ENCODE results near the gene SCAMP4. TPM values are rescaled to one million over a fixed set of nuclear protein-coding genes. Genes with fewer than 3 reads are reported as not detected.
A peak's percentile ranks its signal among the peaks of the same experiment; 100 is the strongest.
"Not testable (repeated sequence)": the region's sequence is repeated elsewhere in the genome, so short reads cannot be mapped to it uniquely, and the experiment has no call there.

Gene SCAMP4
- polyA plus RNA-seq, 2 of the 4 experiments (the other 2 are of a cell fraction): 7.6 to 63.0 TPM

GRCh38 chr19:1885398-1886119 is 19.6 kb upstream of the SCAMP4 start, which contains the start of gene ABHD17A:
TSS of gene ABHD17A (minus strand) at chr19:1885496. CDS start at chr19:1881566, 3,930 bp downstream.
- not testable (repeated sequence) for FAIRE-seq, H3K4me1 ChIP-seq, H3K9me3 ChIP-seq
- WGBS (ENCODE audit: missing lambda C conversion rate): 33% methylated on average over 23 of the region's 46 CpGs
- Histone ChIP-seq H3K27ac (peak within 1 kb of the TSS; percentile 79 to 98), H3K4me2 (peak within 1 kb of the TSS; percentile 95), H3K4me3 (peak within 1 kb of the TSS; percentile 89)
- TF ChIP-seq MAX (IDR thresholded peaks at IDR 0.05) (peak; percentile 50; the same call in 1 of the 2 replicates), BCL3 (IDR thresholded peaks at IDR 0.05) (0 out of 3 replicates have a peak, but pooled peaks have one; percentile 6), MAZ (IDR thresholded peaks at IDR 0.05; ENCODE audit: borderline replicate concordance, low read depth, low read length) (peak; percentile 70; the same call in 1 of the 2 replicates)
- CTCF ChIA-PET: interaction anchor here (1.1 to 1.6 kb wide), 2 partner anchors 12 to 21 kb away, joined by 4 to 8 read pairs; no protein-coding TSS in a partner anchor
- DNase-seq (ENCODE audit: low read depth in 1 of 2, low spot score in 1 of 2): peak; percentile 62 to 88
- ATAC-seq: peak; percentile 90 to 94
- POLR2A ChIA-PET: interaction anchor here (0.5 to 1.6 kb wide), 5 partner anchors 9 to 1065 kb away, joined by 3 to 10 read pairs (median 4); partner anchors contain the start of gene GADD45B

DNA sequence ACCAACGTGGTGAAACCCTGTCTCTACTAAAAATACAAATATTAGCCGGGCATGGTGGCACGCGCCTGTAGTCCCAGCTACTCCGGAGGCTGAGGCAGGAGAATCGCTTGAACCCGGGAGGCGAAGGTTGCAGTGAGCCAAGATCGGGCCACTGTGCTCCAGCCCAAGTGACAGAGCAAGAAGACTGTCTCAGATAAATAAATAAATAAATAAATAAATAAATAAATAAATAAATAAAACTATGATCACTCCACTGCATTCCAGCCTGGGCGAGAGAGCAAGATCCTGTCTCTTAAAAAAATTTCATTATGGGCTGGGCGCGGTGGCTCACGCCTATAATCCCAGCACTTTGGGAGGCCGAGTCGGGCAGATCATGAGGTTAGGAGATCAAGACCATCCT is 18.8 kb upstream of the SCAMP4 start:
- 90% methylated on average over 15 of the region's 15 CpGs for WGBS (ENCODE audit: missing lambda C conversion rate)
- H3K27ac ChIP-seq; H3K4me2 ChIP-seq; ATAC-seq; DNase-seq (ENCODE audit: low read depth in 1 of 2, low spot score in 1 of 2); H3K9me3 ChIP-seq; H3K4me1 ChIP-seq; H3K4me3 ChIP-seq; FAIRE-seq: not testable (repeated sequence)
- ChIA-PET POLR2A (interaction anchor here (1.6 kb wide), 1 partner anchor 11 kb away, joined by 4 read pairs; no protein-coding TSS in a partner anchor), CTCF (interaction anchor here (1.6 kb wide), 1 partner anchor 11 kb away, joined by 8 read pairs; no protein-coding TSS in a partner anchor)
- peak; percentile 76 for TF ChIP-seq ZC3H11A (IDR thresholded peaks at IDR 0.05)

DNA sequence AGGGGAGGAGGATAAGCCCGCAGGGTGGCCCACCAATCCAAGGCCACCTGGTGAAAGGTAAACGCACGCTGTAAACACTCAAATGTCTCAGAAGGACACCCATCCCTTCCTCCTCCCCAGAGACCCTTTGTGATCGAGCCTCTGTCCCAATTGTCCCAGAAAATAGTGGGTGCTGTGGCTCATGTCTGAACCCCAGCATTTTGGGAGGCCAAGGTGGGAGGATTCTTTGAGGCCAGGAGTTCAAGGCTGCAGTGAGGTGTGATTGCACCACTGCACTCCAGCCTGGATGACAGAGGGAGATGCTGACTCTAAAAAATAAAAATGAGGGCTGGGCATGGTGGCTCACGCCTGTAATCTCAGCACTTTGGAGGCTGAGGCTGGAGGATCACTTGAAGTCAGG is 16.8 kb upstream of the SCAMP4 start:
- 71% methylated on average over 5 of the region's 5 CpGs for WGBS (ENCODE audit: missing lambda C conversion rate)
- no peak for TF ChIP-seq EHMT2 (IDR thresholded peaks at IDR 0.05; ENCODE audit: low read depth)
- TF ChIP-seq PBX3 (IDR thresholded peaks at IDR 0.05): no peak
- TF ChIP-seq SMC3 (IDR thresholded peaks at IDR 0.05): no peak
- TF ChIP-seq FOSB (CRISPR knock-in tag; IDR thresholded peaks at IDR 0.05): no peak
- no peak for TF ChIP-seq ZFP36 (IDR thresholded peaks at IDR 0.05; ENCODE audit: borderline replicate concordance, partially characterized antibody)
- TF ChIP-seq KDM1A (IDR thresholded peaks at IDR 0.05; ENCODE audit: low read depth): no peak
- TF ChIP-seq MYC (IDR thresholded peaks at IDR 0.05; ENCODE audit: borderline replicate concordance, low read length): no peak
- TF ChIP-seq CHD4 (IDR thresholded peaks at IDR 0.05; ENCODE audit: borderline replicate concordance): no peak
- TF ChIP-seq RNF2 (IDR thresholded peaks at IDR 0.05; ENCODE audit: borderline replicate concordance, low read depth): no peak
- no peak for TF ChIP-seq JUN (IDR thresholded peaks at IDR 0.05)
- TF ChIP-seq BCL3 (IDR thresholded peaks at IDR 0.05): no peak
- no peak for TF ChIP-seq NPAS2 (CRISPR knock-in tag; IDR thresholded peaks at IDR 0.05; ENCODE audit: borderline replicate concordance)
- no peak for TF ChIP-seq RFX5 (IDR thresholded peaks at IDR 0.05)
- no peak for TF ChIP-seq HOXB5 (CRISPR knock-in tag; IDR thresholded peaks at IDR 0.05)
- no peak for TF ChIP-seq NFE2L2 (conservative IDR thresholded peaks at IDR 0.05; ENCODE audit: low read length)
- TF ChIP-seq ESRRA (IDR thresholded peaks at IDR 0.05; ENCODE audit: borderline replicate concordance, low read length): no peak
- no peak for TF ChIP-seq ZSCAN20 (CRISPR knock-in tag; IDR thresholded peaks at IDR 0.05)
- TF ChIP-seq PHF8 (IDR thresholded peaks at IDR 0.05; ENCODE audit: borderline replicate concordance, low read depth): no peak
- TF ChIP-seq MAX (IDR thresholded peaks at IDR 0.05): no peak
- FAIRE-seq: no peak
- ChIA-PET CTCF (no interaction called here), POLR2A (no interaction called here)
- H3K4me1 ChIP-seq: peaks cover 6% of the 10 kb centered on the region; the same call in 1 of the 3 replicates
- H3K9me3 ChIP-seq: no peaks in the 10 kb centered on the region
- no peak overlapping the region for H3K4me3 ChIP-seq
- no peak for ATAC-seq
- DNase-seq (ENCODE audit: low read depth in 1 of 2, low spot score in 1 of 2): no peak
- no peak overlapping the region for H3K4me2 ChIP-seq
- H3K27ac ChIP-seq: no peak overlapping the region

Measured in A549 (cell line).